H9 (cell line): ENCODE data around the gene TCF4. TPM values are rescaled to one million over a fixed set of nuclear protein-coding genes. Genes with fewer than 3 reads are reported as not detected.

ENCODE experiments used
- DNase-seq: peaks from one replicate; pipeline ENCODE4 v3.0.0-alpha.2; 2017
- H2AFZ ChIP-seq: one replicate; pipeline ENCODE4 v1.6.1; 2013; ENCODE audit warnings: mild to moderate bottlenecking, low read length, control low read depth, moderate library complexity
- H2AK5ac ChIP-seq: 2 replicates; pipeline ENCODE4 v1.6.1; 2013; ENCODE audit warnings: low read length, control low read depth, mixed read lengths; ENCODE audit not compliant: insufficient read length
- H2BK120ac ChIP-seq: one replicate; pipeline ENCODE4 v1.6.1; 2013; ENCODE audit warnings: low read depth, mild to moderate bottlenecking, low read length, control low read depth, inconsistent platforms; ENCODE audit not compliant: poor library complexity, severe bottlenecking
- H2BK12ac ChIP-seq: 2 replicates; pipeline ENCODE4 v1.6.1; 2013; ENCODE audit warnings: low read length, control low read depth, mixed read lengths, low read depth; ENCODE audit not compliant: insufficient read length
- H2BK15ac ChIP-seq: 2 replicates; pipeline ENCODE4 v1.6.1; 2013; ENCODE audit warnings: low read depth, low read length, control low read depth
- H2BK20ac ChIP-seq: one replicate; pipeline ENCODE4 v1.6.1; 2013; ENCODE audit warnings: low read depth, mild to moderate bottlenecking, low read length, control low read depth, inconsistent platforms; ENCODE audit not compliant: poor library complexity, severe bottlenecking
- H2BK5ac ChIP-seq: 2 replicates; pipeline ENCODE4 v1.6.1; 2013; ENCODE audit warnings: low read length, control low read depth, mixed read lengths; ENCODE audit not compliant: insufficient read length
- H3K14ac ChIP-seq: 2 replicates; pipeline ENCODE4 v1.6.1; 2013; ENCODE audit warnings: low read length, control low read depth; ENCODE audit not compliant: insufficient read depth
- H3K18ac ChIP-seq: 2 replicates; pipeline ENCODE4 v1.6.1; 2013; ENCODE audit warnings: low read depth, mild to moderate bottlenecking, mixed read lengths, low read length, control low read depth; ENCODE audit not compliant: insufficient read length
- H3K23ac ChIP-seq: 2 replicates; pipeline ENCODE4 v1.6.1; 2013; ENCODE audit warnings: low read length, control low read depth, mixed read lengths, low read depth; ENCODE audit not compliant: insufficient read length
- H3K23me2 ChIP-seq: 2 replicates; pipeline ENCODE4 v1.6.1; 2013; ENCODE audit warnings: low read depth, mild to moderate bottlenecking, mixed read lengths, low read length, control low read depth; ENCODE audit not compliant: insufficient read length, poor library complexity, severe bottlenecking
- H3K27ac ChIP-seq: 2 replicates; pipeline ENCODE4 v1.5.1; 2013; ENCODE audit warnings: low read length, control low read depth, mixed read lengths, low read depth; ENCODE audit not compliant: insufficient read length
- H3K27me3 ChIP-seq: 2 replicates; pipeline ENCODE4 v1.6.1; 2013; ENCODE audit warnings: low read length, control low read depth, inconsistent platforms; ENCODE audit not compliant: insufficient read depth
- H3K4ac ChIP-seq: 2 replicates; pipeline ENCODE4 v1.6.1; 2013; ENCODE audit warnings: low read depth, mild to moderate bottlenecking, control low read depth, inconsistent platforms, low read length, moderate library complexity
- H3K4me1 ChIP-seq: 2 replicates; pipeline ENCODE4 v1.6.1; 2013; ENCODE audit warnings: low read length, control low read depth, inconsistent platforms; ENCODE audit not compliant: insufficient read depth
- H3K4me2 ChIP-seq: 2 replicates; pipeline ENCODE4 v1.6.1; 2013; ENCODE audit warnings: low read length, control low read depth, mixed read lengths; ENCODE audit not compliant: insufficient read length, insufficient read depth
- H3K56ac ChIP-seq: 2 replicates; pipeline ENCODE4 v1.6.1; 2013; ENCODE audit warnings: low read depth, mild to moderate bottlenecking, mixed read lengths, low read length, control low read depth; ENCODE audit not compliant: insufficient read length
- H3K79me1 ChIP-seq: 2 replicates; pipeline ENCODE4 v1.6.1; 2013; ENCODE audit warnings: low read depth, mild to moderate bottlenecking, moderate library complexity, low read length, control low read depth, inconsistent platforms; ENCODE audit not compliant: insufficient read depth, poor library complexity, severe bottlenecking
- H3K79me2 ChIP-seq: 2 replicates; pipeline ENCODE4 v1.6.1; 2013; ENCODE audit warnings: low read length, control low read depth, inconsistent platforms; ENCODE audit not compliant: insufficient read depth
- H3K9ac ChIP-seq: 2 replicates; pipeline ENCODE4 v1.6.1; 2013; ENCODE audit warnings: low read length, control low read depth, mixed read lengths; ENCODE audit not compliant: insufficient read length; ENCODE audit errors: extremely low read depth
- H3K9me3 ChIP-seq: one replicate; pipeline ENCODE4 v1.6.1; 2013; ENCODE audit warnings: low read depth, low read length, inconsistent platforms; ENCODE audit not compliant: control insufficient read depth
- H3T11ph ChIP-seq: one replicate; pipeline ENCODE4 v1.6.1; 2013; ENCODE audit warnings: mild to moderate bottlenecking, low read length, control low read depth, inconsistent platforms
- H4K20me1 ChIP-seq: one replicate; pipeline ENCODE4 v1.6.1; 2013; ENCODE audit not compliant: control insufficient read depth, insufficient read length, insufficient read depth
- H4K5ac ChIP-seq: 2 replicates; pipeline ENCODE4 v1.6.1; 2013; ENCODE audit warnings: low read depth, mild to moderate bottlenecking, mixed read lengths, low read length, control low read depth; ENCODE audit not compliant: insufficient read length
- H4K8ac ChIP-seq: replicated peaks from 2 replicates; pipeline ENCODE4 v1.6.1; 2013; ENCODE audit warnings: low read length, control low read depth, mixed read lengths, low read depth; ENCODE audit not compliant: insufficient read length
- H4K91ac ChIP-seq: 2 replicates; pipeline ENCODE4 v1.6.1; 2013; ENCODE audit warnings: low read depth, mild to moderate bottlenecking, moderate library complexity, mixed read lengths, low read length, control low read depth; ENCODE audit not compliant: insufficient read length
- H3K27ac Mint-ChIP-seq, 3 experiments: 2 replicates in 2 of 3; 3 replicates in 1 of 3; pipeline ENCODE4 v1.8.0; 2020 to 2021; ENCODE audit warnings: mixed read lengths in 3 of 3, mild to moderate bottlenecking in 1 of 3, moderate library complexity in 1 of 3
- H3K27me3 Mint-ChIP-seq: 2 replicates; pipeline ENCODE4 v1.8.0; 2021; ENCODE audit warnings: low read depth, mild to moderate bottlenecking, moderate library complexity, mixed read lengths
- H3K36me3 Mint-ChIP-seq, 3 experiments: 2 replicates in 2 of 3; 3 replicates in 1 of 3; pipeline ENCODE4 v1.8.0; 2020 to 2021; ENCODE audit warnings: low read depth in 3 of 3, mixed read lengths in 3 of 3; ENCODE audit not compliant: insufficient read depth in 1 of 3
- H3K4me1 Mint-ChIP-seq, 2 experiments: 2 replicates each; pipeline ENCODE4 v1.8.0; 2020; ENCODE audit warnings: mixed read lengths in 2 of 2
- H3K4me3 Mint-ChIP-seq, 2 experiments: 2 replicates in 1 of 2; 3 replicates in 1 of 2; pipeline ENCODE4 v1.8.0; 2020 to 2021; ENCODE audit warnings: mild to moderate bottlenecking in 2 of 2, mixed read lengths in 2 of 2, moderate library complexity in 1 of 2
- H3K9me3 Mint-ChIP-seq, 2 experiments: 2 replicates in 1 of 2; 3 replicates in 1 of 2; pipeline ENCODE4 v1.8.0; 2020; ENCODE audit warnings: mild to moderate bottlenecking in 2 of 2, mixed read lengths in 2 of 2, moderate library complexity in 1 of 2
- WGBS: extraction: QIAGEN DNeasy Blood & Tissue Kit; methylation state at CpG from one replicate; pipeline ENCODE4 v1.1.7; 2013; ENCODE audit warnings: missing lambda C conversion rate, low lambda C conversion rate, mixed read lengths; ENCODE audit not compliant: insufficient read length; ENCODE audit errors: extremely low coverage; 5-methylcytosine and 5-hydroxymethylcytosine counted together
- total RNA-seq: library from RNA; stranded (reverse); gene quantifications from 2 replicates; pipeline ENCODE4 v1.2.1, GENCODE V29; 2021
- TF ChIP-seq, protein P1 (sequence below): fragments of 200-600 bp; sonication (generic); conservative IDR thresholded peaks from 3 replicates; pipeline ENCODE4 v1.8.0; 2021; ENCODE audit warnings: antibody characterized with exemption, mild to moderate bottlenecking

The TCF4 gene
- total RNA-seq, 1 experiment from 2014 or later = 99.4 TPM

DNA sequence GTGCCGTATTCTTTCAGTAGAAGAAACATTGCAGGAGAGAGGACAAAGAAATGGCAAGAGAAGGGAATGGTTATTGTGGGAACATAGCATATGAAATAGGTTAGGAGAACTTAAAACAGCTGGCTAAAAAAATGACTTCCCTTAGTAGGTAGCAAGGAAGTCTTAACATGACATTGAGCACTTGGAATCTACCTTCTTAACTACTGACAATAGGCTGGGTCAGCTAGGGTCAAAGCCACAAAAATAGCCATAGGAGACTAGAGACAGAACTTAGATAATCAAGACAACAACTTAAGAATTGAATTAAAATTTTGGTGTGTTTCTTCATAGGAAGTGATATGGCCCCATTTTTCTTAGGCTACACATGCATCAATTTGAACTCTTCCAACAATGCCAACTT is 227.9 kb downstream of the TCF4 start:
- Histone ChIP-seq H4K91ac (no peak overlapping the region), H3K79me2 (no peaks in the 10 kb centered on the region), H2AK5ac (no peak overlapping the region), H4K8ac (no peak overlapping the region), H3K79me1 (peaks cover 3% of the 10 kb centered on the region), H2BK120ac (no peak overlapping the region), H4K20me1 (no peaks in the 10 kb centered on the region), H3K9ac (no peak overlapping the region), H3K23ac (no peak overlapping the region), H3T11ph (no peak overlapping the region), H3K56ac (no peak overlapping the region), H2AFZ (no peak overlapping the region), H2BK15ac (no peak overlapping the region), H3K27ac (no peak overlapping the region), H3K27me3 (no peaks in the 10 kb centered on the region), H3K18ac (no peak overlapping the region), H3K4ac (no peak overlapping the region), H2BK12ac (no peak overlapping the region), H3K9me3 (no peaks in the 10 kb centered on the region), H2BK20ac (no peak overlapping the region), H2BK5ac (no peak overlapping the region), H3K4me2 (no peak overlapping the region), H4K5ac (no peak overlapping the region), H3K14ac (no peak overlapping the region), H3K23me2 (no peaks in the 10 kb centered on the region), H3K4me1 (peaks cover 6% of the 10 kb centered on the region; the same call in 1 of the 2 replicates)
- Mint-ChIP-seq H3K27ac (peak overlapping the region in 1 of 3 experiments; percentile 64; a peak in 3 of 7 replicates), H3K9me3 (no peaks in the 10 kb centered on the region), H3K27me3 (no peaks in the 10 kb centered on the region), H3K36me3 (peaks cover 0 to 10% (median 3%) of the 10 kb centered on the region in 3 experiments; a peak in 3 of 7 replicates), H3K4me1 (peaks cover 21 to 42% of the 10 kb centered on the region in 2 experiments), H3K4me3 (no peak overlapping the region)
- DNase-seq = no peak
- no CpG with 5 or more reads among the region's 1 CpG for WGBS
- TF ChIP-seq, protein P1, sequence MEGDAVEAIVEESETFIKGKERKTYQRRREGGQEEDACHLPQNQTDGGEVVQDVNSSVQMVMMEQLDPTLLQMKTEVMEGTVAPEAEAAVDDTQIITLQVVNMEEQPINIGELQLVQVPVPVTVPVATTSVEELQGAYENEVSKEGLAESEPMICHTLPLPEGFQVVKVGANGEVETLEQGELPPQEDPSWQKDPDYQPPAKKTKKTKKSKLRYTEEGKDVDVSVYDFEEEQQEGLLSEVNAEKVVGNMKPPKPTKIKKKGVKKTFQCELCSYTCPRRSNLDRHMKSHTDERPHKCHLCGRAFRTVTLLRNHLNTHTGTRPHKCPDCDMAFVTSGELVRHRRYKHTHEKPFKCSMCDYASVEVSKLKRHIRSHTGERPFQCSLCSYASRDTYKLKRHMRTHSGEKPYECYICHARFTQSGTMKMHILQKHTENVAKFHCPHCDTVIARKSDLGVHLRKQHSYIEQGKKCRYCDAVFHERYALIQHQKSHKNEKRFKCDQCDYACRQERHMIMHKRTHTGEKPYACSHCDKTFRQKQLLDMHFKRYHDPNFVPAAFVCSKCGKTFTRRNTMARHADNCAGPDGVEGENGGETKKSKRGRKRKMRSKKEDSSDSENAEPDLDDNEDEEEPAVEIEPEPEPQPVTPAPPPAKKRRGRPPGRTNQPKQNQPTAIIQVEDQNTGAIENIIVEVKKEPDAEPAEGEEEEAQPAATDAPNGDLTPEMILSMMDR = no peak
